ENCODE results near the gene HK1. TPM values are rescaled to one million over a fixed set of nuclear protein-coding genes. Genes with fewer than 3 reads are reported as not detected.

The HK1 gene
- total RNA-seq, 1 experiment from 2014 or later, result 140 TPM

DNA sequence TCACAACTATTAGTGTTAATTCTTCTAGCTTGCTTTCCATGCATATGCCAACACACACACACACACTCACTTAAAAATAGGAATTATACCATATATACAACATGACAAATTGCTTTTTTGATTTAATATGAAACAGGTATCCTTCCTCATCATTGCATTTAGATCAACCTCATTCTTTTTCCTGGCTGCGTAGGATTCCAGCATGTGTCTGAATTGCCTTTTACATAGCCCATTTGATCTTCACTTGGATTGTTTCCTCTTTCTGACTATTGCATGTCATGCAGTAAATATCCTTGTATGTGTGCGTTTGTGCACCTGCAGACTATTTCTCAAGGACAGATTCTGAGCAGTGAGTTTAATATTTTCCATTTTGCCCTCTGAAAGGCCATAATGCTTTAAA lies 110.2 kb downstream of the HK1 start:
- intact Hi-C loops (cut with micrococcal nuclease; ENCODE audit: unreplicated experiment), result no loop called here
- no peak overlapping the region for H3K27ac ChIP-seq
- peaks cover 69% of the 10 kb centered on the region for H3K4me1 ChIP-seq (replicated peaks; ENCODE audit: insufficient read depth)
- ChIA-PET CTCF (no interaction called here), POLR2A (ENCODE audit: unreplicated experiment) (no interaction called here)
- no peak overlapping the region for H2AFZ ChIP-seq
- no peaks in the 10 kb centered on the region for H3K27me3 ChIP-seq (ENCODE audit: insufficient read depth, low read depth)
- BruUV-seq (replicated peaks), result no TSS peak
- H3K4me2 ChIP-seq, result no peak overlapping the region
- H4K20me1 ChIP-seq (ENCODE audit: insufficient read depth), result no peaks in the 10 kb centered on the region
- H3K79me2 ChIP-seq (ENCODE audit: low read depth), result peaks cover 15% of the 10 kb centered on the region; the same call in 1 of the 2 replicates
- H3K36me3 ChIP-seq (ENCODE audit: low read depth), result peaks cover 26% of the 10 kb centered on the region
- H3K4me3 ChIP-seq, result no peak overlapping the region
- no peaks in the 10 kb centered on the region for H3K9me3 ChIP-seq (ENCODE audit: insufficient read depth, low read depth)
- TF ChIP-seq, protein P1, sequence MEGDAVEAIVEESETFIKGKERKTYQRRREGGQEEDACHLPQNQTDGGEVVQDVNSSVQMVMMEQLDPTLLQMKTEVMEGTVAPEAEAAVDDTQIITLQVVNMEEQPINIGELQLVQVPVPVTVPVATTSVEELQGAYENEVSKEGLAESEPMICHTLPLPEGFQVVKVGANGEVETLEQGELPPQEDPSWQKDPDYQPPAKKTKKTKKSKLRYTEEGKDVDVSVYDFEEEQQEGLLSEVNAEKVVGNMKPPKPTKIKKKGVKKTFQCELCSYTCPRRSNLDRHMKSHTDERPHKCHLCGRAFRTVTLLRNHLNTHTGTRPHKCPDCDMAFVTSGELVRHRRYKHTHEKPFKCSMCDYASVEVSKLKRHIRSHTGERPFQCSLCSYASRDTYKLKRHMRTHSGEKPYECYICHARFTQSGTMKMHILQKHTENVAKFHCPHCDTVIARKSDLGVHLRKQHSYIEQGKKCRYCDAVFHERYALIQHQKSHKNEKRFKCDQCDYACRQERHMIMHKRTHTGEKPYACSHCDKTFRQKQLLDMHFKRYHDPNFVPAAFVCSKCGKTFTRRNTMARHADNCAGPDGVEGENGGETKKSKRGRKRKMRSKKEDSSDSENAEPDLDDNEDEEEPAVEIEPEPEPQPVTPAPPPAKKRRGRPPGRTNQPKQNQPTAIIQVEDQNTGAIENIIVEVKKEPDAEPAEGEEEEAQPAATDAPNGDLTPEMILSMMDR (conservative IDR thresholded peaks at IDR 0.05), result no peak
- no peak for TF ChIP-seq EZH2 (IDR thresholded peaks at IDR 0.05; ENCODE audit: low read depth)
- no peaks in the 10 kb centered on the region for H3K9me2 ChIP-seq (ENCODE audit: insufficient read depth)
- H3F3A ChIP-seq (ENCODE audit: insufficient read depth, low read depth), result peaks cover 56% of the 10 kb centered on the region
- DNase-seq, result no peak

GRCh38 chr10:69389827-69390490 lies 111.7 kb downstream of the HK1 start:
- intact Hi-C loops (cut with micrococcal nuclease; ENCODE audit: unreplicated experiment), result loop anchor here (2.0 to 5.0 kb wide), 2 partner anchors 71 to 403 kb away; partner anchors contain the start of gene KIFBP
- peak overlapping the region; percentile 68 for H3K27ac ChIP-seq
- H3K4me2 ChIP-seq, result peak overlapping the region; percentile 54
- no peak overlapping the region for H3K4me3 ChIP-seq
- H3F3A ChIP-seq (ENCODE audit: insufficient read depth, low read depth), result peaks cover 46% of the 10 kb centered on the region
- peaks cover 16% of the 10 kb centered on the region; the same call in 1 of the 2 replicates for H3K36me3 ChIP-seq (ENCODE audit: low read depth)
- H3K9me2 ChIP-seq (ENCODE audit: insufficient read depth), result no peaks in the 10 kb centered on the region
- CTCF ChIA-PET, result interaction anchor here (0.9 to 1.6 kb wide), 5 partner anchors 15 to 156 kb away, joined by 3 to 4 read pairs (median 3); no protein-coding TSS in a partner anchor
- H3K27me3 ChIP-seq (ENCODE audit: insufficient read depth, low read depth), result no peaks in the 10 kb centered on the region
- POLR2A ChIA-PET (ENCODE audit: unreplicated experiment), result interaction anchor here (0.5 to 0.6 kb wide), 5 partner anchors 29 to 1706 kb away, joined by 3 to 21 read pairs (median 6); no protein-coding TSS in a partner anchor
- DNase-seq, result peak; percentile 80 to 81
- peaks cover 55% of the 10 kb centered on the region for H3K4me1 ChIP-seq (replicated peaks; ENCODE audit: insufficient read depth)
- no peak overlapping the region for H2AFZ ChIP-seq
- no peaks in the 10 kb centered on the region for H3K9me3 ChIP-seq (ENCODE audit: insufficient read depth, low read depth)
- no peaks in the 10 kb centered on the region for H4K20me1 ChIP-seq (ENCODE audit: insufficient read depth)
- TF ChIP-seq, protein P1 (conservative IDR thresholded peaks at IDR 0.05), result no peak
- TF ChIP-seq EZH2 (IDR thresholded peaks at IDR 0.05; ENCODE audit: low read depth), result no peak
- H3K79me2 ChIP-seq (ENCODE audit: low read depth), result peaks cover 15% of the 10 kb centered on the region; the same call in 1 of the 2 replicates
- TSS peak; percentile 79 for BruUV-seq (replicated peaks)

- CTCF ChIA-PET, result interaction anchor here (0.5 to 1.6 kb wide), 4 partner anchors 16 to 122 kb away, joined by 3 to 4 read pairs (median 3); no protein-coding TSS in a partner anchor
- peaks cover 34% of the 10 kb centered on the region for H3F3A ChIP-seq (ENCODE audit: insufficient read depth, low read depth)
- no peaks in the 10 kb centered on the region for H3K9me2 ChIP-seq (ENCODE audit: insufficient read depth)
- H3K27ac ChIP-seq, result peak overlapping the region; percentile 56; the same call in 1 of the 2 replicates
- POLR2A ChIA-PET (ENCODE audit: unreplicated experiment), result interaction anchor here (0.6 kb wide), 1 partner anchor 386 kb away, joined by 3 read pairs; no protein-coding TSS in a partner anchor
- H3K4me2 ChIP-seq, result no peak overlapping the region
- H3K4me1 ChIP-seq (replicated peaks; ENCODE audit: insufficient read depth), result peaks cover 43% of the 10 kb centered on the region
- intact Hi-C loops (cut with micrococcal nuclease; ENCODE audit: unreplicated experiment), result loop anchor here (2.0 to 5.0 kb wide), 2 partner anchors 72 to 404 kb away; partner anchors contain the start of gene KIFBP
- no peaks in the 10 kb centered on the region for H4K20me1 ChIP-seq (ENCODE audit: insufficient read depth)
- no peak for DNase-seq
- peaks cover 15% of the 10 kb centered on the region; the same call in 1 of the 2 replicates for H3K79me2 ChIP-seq (ENCODE audit: low read depth)
- H3K27me3 ChIP-seq (ENCODE audit: insufficient read depth, low read depth), result no peaks in the 10 kb centered on the region
- TF ChIP-seq, protein P1 (conservative IDR thresholded peaks at IDR 0.05), result no peak
- TF ChIP-seq EZH2 (IDR thresholded peaks at IDR 0.05; ENCODE audit: low read depth), result no peak
- H2AFZ ChIP-seq, result no peak overlapping the region
- peaks cover 21% of the 10 kb centered on the region; the same call in 1 of the 2 replicates for H3K36me3 ChIP-seq (ENCODE audit: low read depth)
- H3K4me3 ChIP-seq, result no peak overlapping the region
- BruUV-seq (replicated peaks), result no TSS peak
- H3K9me3 ChIP-seq (ENCODE audit: insufficient read depth, low read depth), result no peaks in the 10 kb centered on the region
These were observed 112.9 kb downstream of the HK1 start for GRCh38 chr10:69391158-69391557.
